Upper lobe of left lung (tissue), 6 donors: ENCODE measurements around the gene CLUH. TPM values are rescaled to one million over a fixed set of nuclear protein-coding genes. Genes with fewer than 3 reads are reported as not detected.

ENCODE experiments used
- ATAC-seq, 2 donors: fragments of 200-7000 bp; cut with Tn5 transposase; one replicate each; pipeline ENCODE4 v1.9.1; 2022; ENCODE audit warnings: mild to moderate bottlenecking in 2 of 2, moderate library complexity in 2 of 2; ENCODE audit not compliant: low FRiP score in 2 of 2
- DNase-seq, 2 donors: peaks; one replicate each; pipeline ENCODE4 v3.0.0-alpha.2; 2019 to 2020
- H3K27ac ChIP-seq, 4 donors: fragments of 200-600 bp; sonication (generic); one replicate each; pipeline ENCODE4 v1.5.1; 2016 to 2019
- H3K27me3 ChIP-seq, 4 donors: fragments of 200-600 bp; sonication (generic); one replicate each; pipeline ENCODE4 v1.5.1; 2017 to 2019
- H3K36me3 ChIP-seq, 4 donors: fragments of 200-600 bp; sonication (generic); one replicate each; pipeline ENCODE4 v1.5.1; 2016 to 2019
- H3K4me1 ChIP-seq, 4 donors: fragments of 200-600 bp; sonication (generic); one replicate each; pipeline ENCODE4 v1.5.1; 2018 to 2019
- H3K4me3 ChIP-seq, 4 donors: fragments of 200-600 bp; sonication (generic); one replicate each; pipeline ENCODE4 v1.5.1; 2017 to 2019; ENCODE audit warnings: mild to moderate bottlenecking in 2 of 4, moderate library complexity in 1 of 4
- H3K9me3 ChIP-seq, 4 donors: fragments of 200-600 bp; sonication (generic); one replicate each; pipeline ENCODE4 v1.5.1; 2018 to 2019
- CTCF ChIP-seq, 6 experiments: fragments of 450-650 bp in 4 of 6; fragments of 200-600 bp in 2 of 6; sonication (generic) in 2 of 6; IDR thresholded peaks; one replicate each; pipeline ENCODE4 v1.5.1; 2016 to 2019; ENCODE audit warnings: antibody characterized with exemption in 6 of 6
- EP300 ChIP-seq, 4 donors: sonication (generic); formaldehyde crosslinking; IDR thresholded peaks; one replicate each; pipeline ENCODE4 v1.5.1; 2017; ENCODE audit warnings: antibody characterized with exemption in 4 of 4, control low read depth in 2 of 4
- POLR2A ChIP-seq, 4 donors: fragments of 450-650 bp; IDR thresholded peaks; one replicate each; pipeline ENCODE4 v1.5.1; 2016 to 2017; ENCODE audit warnings: antibody characterized with exemption in 4 of 4, mild to moderate bottlenecking in 2 of 4
- POLR2AphosphoS5 ChIP-seq, 2 donors: sonication (generic); formaldehyde crosslinking; IDR thresholded peaks; one replicate each; pipeline ENCODE4 v1.5.1; 2017; ENCODE audit warnings: antibody characterized with exemption in 2 of 2
- WGBS, 2 donors: methylation state at CpG; one replicate each; pipeline ENCODE4 v1.1.5; 2017 to 2018; 5-methylcytosine and 5-hydroxymethylcytosine counted together
- total RNA-seq, 6 donors: library from RNA; depleted of rRNA in 4 of 6; stranded (reverse); fragments of >200 nt in 4 of 6; gene quantifications; one replicate each; pipeline versions ENCODE4 v1.1.0 to v1.2.1, GENCODE V29; 2016 to 2021
- donor health status: DM: no; HTN: no; CAD: no; lungs with moderate emphysema.
- donor health status: DM: no; HTN: yes; CAD: no; lungs with severe emphysema.

CLUH gene
- total RNA-seq, 6 donors from 2014 or later, result 47.9 to 137 (median 87.2) TPM

GRCh38 chr17:2685696-2686095 is 25.9 kb downstream of the CLUH start:
- Histone ChIP-seq H3K36me3 (peaks cover 24 to 52% (median 32%) of the 10 kb centered on the region in 4 donors), H3K4me3 (no peak overlapping the region), H3K4me1 (peaks cover 29 to 47% (median 36%) of the 10 kb centered on the region in 4 donors), H3K27me3 (no peaks in the 10 kb centered on the region), H3K27ac (no peak overlapping the region), H3K9me3 (no peaks in the 10 kb centered on the region)
- TF ChIP-seq CTCF (IDR thresholded peaks at IDR 0.05) (no peak), EP300 (IDR thresholded peaks at IDR 0.05) (no peak), POLR2A (IDR thresholded peaks at IDR 0.05) (no peak), POLR2AphosphoS5 (IDR thresholded peaks at IDR 0.05) (no peak)
- ATAC-seq (no peak), DNase-seq (peak in 1 of 2 donors; percentile 75)
- WGBS, 2 donors, result 90 to 97% methylated on average over 13 to 15 of the region's 15 CpGs

GRCh38 chr17:2684549-2684948 is 27.0 kb downstream of the CLUH start:
- TF ChIP-seq EP300 (IDR thresholded peaks at IDR 0.05) (no peak), POLR2AphosphoS5 (IDR thresholded peaks at IDR 0.05) (no peak), CTCF (IDR thresholded peaks at IDR 0.05) (no peak), POLR2A (IDR thresholded peaks at IDR 0.05) (no peak)
- H3K27ac ChIP-seq, result no peak overlapping the region
- no peak for DNase-seq

GRCh38 chr17:2683912-2684311 is 27.7 kb downstream of the CLUH start:
- ATAC-seq (no peak), DNase-seq (peak in 1 of 2 donors; percentile 29)
- peaks cover 30 to 62% (median 36%) of the 10 kb centered on the region in 4 donors for H3K36me3 ChIP-seq

More at GRCh38 chr17:2684549-2684948, 27.0 kb downstream of the CLUH start:
- H3K4me3 ChIP-seq, result no peak overlapping the region
- no peaks in the 10 kb centered on the region for H3K9me3 ChIP-seq
- ATAC-seq, result no peak
- H3K4me1 ChIP-seq, result peaks cover 23 to 38% (median 32%) of the 10 kb centered on the region in 4 donors
- WGBS, 2 donors, result 88 to 91% methylated on average over 18 of the region's 18 CpGs
- peaks cover 30 to 56% (median 35%) of the 10 kb centered on the region in 4 donors for H3K36me3 ChIP-seq
- no peaks in the 10 kb centered on the region for H3K27me3 ChIP-seq

GRCh38 chr17:2682176-2682938 is 29.2 kb downstream of the CLUH start:
- Histone ChIP-seq H3K27me3 (no peaks in the 10 kb centered on the region), H3K9me3 (no peaks in the 10 kb centered on the region), H3K4me3 (no peak overlapping the region), H3K27ac (no peak overlapping the region), H3K36me3 (peaks cover 40 to 76% (median 50%) of the 10 kb centered on the region in 4 donors), H3K4me1 (peaks cover 6 to 21% (median 12%) of the 10 kb centered on the region in 4 donors)
- ATAC-seq, result no peak
- DNase-seq, result no peak
- WGBS, 2 donors, result 71 to 74% methylated on average over 3 of the region's 3 CpGs
- TF ChIP-seq CTCF (IDR thresholded peaks at IDR 0.05) (no peak), EP300 (IDR thresholded peaks at IDR 0.05) (no peak), POLR2AphosphoS5 (IDR thresholded peaks at IDR 0.05) (no peak), POLR2A (IDR thresholded peaks at IDR 0.05) (no peak)

More at GRCh38 chr17:2683912-2684311, 27.7 kb downstream of the CLUH start:
- Histone ChIP-seq H3K4me1 (peaks cover 19 to 32% (median 26%) of the 10 kb centered on the region in 4 donors), H3K9me3 (no peaks in the 10 kb centered on the region), H3K27me3 (no peaks in the 10 kb centered on the region), H3K4me3 (no peak overlapping the region), H3K27ac (peak overlapping the region in 1 of 4 donors; percentile 10)
- peak in 1 of 2 donors; percentile 14 for TF ChIP-seq POLR2AphosphoS5 (IDR thresholded peaks at IDR 0.05)
- no peak for TF ChIP-seq CTCF (IDR thresholded peaks at IDR 0.05)
- TF ChIP-seq EP300 (IDR thresholded peaks at IDR 0.05), result no peak
- no peak for TF ChIP-seq POLR2A (IDR thresholded peaks at IDR 0.05)
- 38 to 40% methylated on average over 8 of the region's 8 CpGs for WGBS, 2 donors
